ENCODE data around the gene NTM. TPM values are rescaled to one million over a fixed set of nuclear protein-coding genes. Genes with fewer than 3 reads are reported as not detected.

NTM gene
- total and polyA plus RNA-seq, 2 donors (not counting 1 experiment from before 2014, with no cell fraction given) = 12.3 to 28.6 TPM

- no peaks in the 10 kb centered on the region for H3K27me3 ChIP-seq (ENCODE audit: control insufficient read depth, insufficient read depth, low read length)
- H3K9me3 ChIP-seq (ENCODE audit: control insufficient read depth, insufficient read depth, low read depth, low read length) = no peaks in the 10 kb centered on the region
- no peaks in the 10 kb centered on the region for H3K36me3 ChIP-seq (ENCODE audit: control insufficient read depth, insufficient read depth, low read length)
- H3K4me3 ChIP-seq (replicated peaks in 1 of 4; ENCODE audit: control extremely low read depth in 1 of 4, insufficient read depth in 1 of 4, low read depth in 3 of 4, low read length in 4 of 4) = no peak overlapping the region
- H3K79me2 ChIP-seq (ENCODE audit: control insufficient read depth, insufficient read depth, low read length) = no peaks in the 10 kb centered on the region
- H3K4me2 ChIP-seq (ENCODE audit: extremely low read depth, insufficient read depth, low read length) = no peak overlapping the region
- no peaks in the 10 kb centered on the region for H3K4me1 ChIP-seq (ENCODE audit: control insufficient read depth, extremely low read depth, insufficient read depth, low read length)
- no peak for DNase-seq (ENCODE audit: low read depth in 2 of 2)
- H3K9ac ChIP-seq (ENCODE audit: insufficient read depth, low read length) = no peak overlapping the region
- no peak overlapping the region for H2AFZ ChIP-seq (ENCODE audit: low read length)
- TF ChIP-seq EZH2 (IDR thresholded peaks at IDR 0.05; ENCODE audit: low read length, missing control alignments) (no peak), CTCF (conservative IDR thresholded peaks at IDR 0.05 in 1 of 2, IDR thresholded peaks at IDR 0.05 in 1 of 2; ENCODE audit: low read depth in 1 of 2, low read length in 2 of 2) (no peak)
- H4K20me1 ChIP-seq (ENCODE audit: control insufficient read depth, extremely low read depth, insufficient read depth, low read length) = no peaks in the 10 kb centered on the region
- no peak overlapping the region for H3K27ac ChIP-seq (ENCODE audit: insufficient read depth, low read length)
These were observed 982.8 kb downstream of the NTM start for GRCh38 chr11:132353255-132353654.

DNA sequence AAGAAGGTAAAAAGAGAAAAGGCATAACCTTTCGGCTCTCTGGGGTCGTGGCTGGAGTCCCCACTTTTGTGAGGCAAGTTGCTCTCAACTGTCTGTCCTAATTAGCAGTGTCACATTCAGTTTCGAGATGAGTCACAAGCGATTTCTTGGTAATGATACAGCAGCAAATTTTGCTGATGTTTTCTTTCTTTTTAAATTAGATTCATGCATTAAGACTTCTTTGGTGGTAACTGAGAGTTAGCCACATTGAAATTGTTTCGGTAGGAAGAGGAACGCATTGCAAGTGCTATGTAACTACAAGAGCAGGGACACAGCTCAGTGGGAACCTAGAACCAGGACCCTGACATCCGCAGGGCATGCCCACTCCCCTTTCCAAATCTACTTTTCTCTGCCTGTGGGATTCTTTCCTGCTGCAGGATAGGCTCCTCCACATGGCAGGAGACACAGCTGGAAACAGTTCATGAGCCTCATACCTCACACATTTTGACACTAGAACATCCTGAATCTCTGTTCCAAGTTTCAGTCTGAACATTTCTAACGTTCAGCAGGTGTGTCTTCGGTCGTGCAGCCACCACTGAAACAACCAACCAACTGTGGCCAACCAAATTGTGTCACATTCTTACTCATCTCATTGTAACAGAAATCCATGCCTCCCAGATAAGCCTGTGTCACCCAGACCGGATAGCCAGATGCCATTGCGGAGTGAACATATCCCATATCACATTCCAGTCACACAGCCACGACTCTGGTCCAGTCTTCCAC, 987.6 kb downstream of the NTM start:
- no peak for DNase-seq (ENCODE audit: low read depth in 2 of 2)
- Histone ChIP-seq H3K4me2 (ENCODE audit: extremely low read depth, insufficient read depth, low read length) (no peak overlapping the region), H2AFZ (ENCODE audit: low read length) (no peak overlapping the region), H3K9me3 (ENCODE audit: control insufficient read depth, insufficient read depth, low read depth, low read length) (no peaks in the 10 kb centered on the region), H4K20me1 (ENCODE audit: control insufficient read depth, extremely low read depth, insufficient read depth, low read length) (no peaks in the 10 kb centered on the region), H3K79me2 (ENCODE audit: control insufficient read depth, insufficient read depth, low read length) (no peaks in the 10 kb centered on the region), H3K36me3 (ENCODE audit: control insufficient read depth, insufficient read depth, low read length) (no peaks in the 10 kb centered on the region), H3K9ac (ENCODE audit: insufficient read depth, low read length) (no peak overlapping the region), H3K27ac (ENCODE audit: insufficient read depth, low read length) (no peak overlapping the region), H3K27me3 (ENCODE audit: control insufficient read depth, insufficient read depth, low read length) (no peaks in the 10 kb centered on the region), H3K4me3 (replicated peaks in 1 of 4; ENCODE audit: control extremely low read depth in 1 of 4, insufficient read depth in 1 of 4, low read depth in 3 of 4, low read length in 4 of 4) (no peak overlapping the region), H3K4me1 (ENCODE audit: control insufficient read depth, extremely low read depth, insufficient read depth, low read length) (no peaks in the 10 kb centered on the region)
- TF ChIP-seq EZH2 (IDR thresholded peaks at IDR 0.05; ENCODE audit: low read length, missing control alignments) (no peak), CTCF (conservative IDR thresholded peaks at IDR 0.05 in 1 of 2, IDR thresholded peaks at IDR 0.05 in 1 of 2; ENCODE audit: low read depth in 1 of 2, low read length in 2 of 2) (no peak)

- H3K4me3 ChIP-seq (replicated peaks in 1 of 4; ENCODE audit: control extremely low read depth in 1 of 4, insufficient read depth in 1 of 4, low read depth in 3 of 4, low read length in 4 of 4) = no peak overlapping the region
- H3K27ac ChIP-seq (ENCODE audit: insufficient read depth, low read length) = no peak overlapping the region
- no peak for DNase-seq (ENCODE audit: low read depth in 2 of 2)
- TF ChIP-seq EZH2 (IDR thresholded peaks at IDR 0.05; ENCODE audit: low read length, missing control alignments) (no peak), CTCF (conservative IDR thresholded peaks at IDR 0.05 in 1 of 2, IDR thresholded peaks at IDR 0.05 in 1 of 2; ENCODE audit: low read depth in 1 of 2, low read length in 2 of 2) (no peak)
- H3K79me2 ChIP-seq (ENCODE audit: control insufficient read depth, insufficient read depth, low read length) = no peaks in the 10 kb centered on the region
- no peak overlapping the region for H2AFZ ChIP-seq (ENCODE audit: low read length)
- H4K20me1 ChIP-seq (ENCODE audit: control insufficient read depth, extremely low read depth, insufficient read depth, low read length) = no peaks in the 10 kb centered on the region
- no peak overlapping the region for H3K4me2 ChIP-seq (ENCODE audit: extremely low read depth, insufficient read depth, low read length)
- no peaks in the 10 kb centered on the region for H3K27me3 ChIP-seq (ENCODE audit: control insufficient read depth, insufficient read depth, low read length)
- H3K36me3 ChIP-seq (ENCODE audit: control insufficient read depth, insufficient read depth, low read length) = no peaks in the 10 kb centered on the region
- H3K9ac ChIP-seq (ENCODE audit: insufficient read depth, low read length) = no peak overlapping the region
- no peaks in the 10 kb centered on the region for H3K4me1 ChIP-seq (ENCODE audit: control insufficient read depth, extremely low read depth, insufficient read depth, low read length)
- H3K9me3 ChIP-seq (ENCODE audit: control insufficient read depth, insufficient read depth, low read depth, low read length) = no peaks in the 10 kb centered on the region
These were observed 988.1 kb downstream of the NTM start for GRCh38 chr11:132358573-132358953.
